Colonic mucosa (tissue), 4 donors: Measurements from ENCODE around the gene RAPGEF1. TPM values are rescaled to one million over a fixed set of nuclear protein-coding genes. Genes with fewer than 3 reads are reported as not detected.

Experiments used
- DNase-seq: peaks from one replicate; pipeline ENCODE4 v3.0.0-alpha.2; 2020
- H3K27ac ChIP-seq: fragments of 200-600 bp; one replicate; pipeline ENCODE4 v1.8.0; 2021
- H3K27me3 ChIP-seq: fragments of 200-600 bp; one replicate; pipeline ENCODE4 v1.8.0; 2021
- H3K36me3 ChIP-seq: fragments of 200-600 bp; one replicate; pipeline ENCODE4 v1.8.0; 2021
- H3K4me1 ChIP-seq: fragments of 200-600 bp; one replicate; pipeline ENCODE4 v1.8.0; 2021; ENCODE audit warnings: mild to moderate bottlenecking
- H3K4me3 ChIP-seq: fragments of 200-600 bp; one replicate; pipeline ENCODE4 v1.8.0; 2021
- H3K9ac ChIP-seq, 2 donors: one replicate each; pipeline ENCODE4 v1.7.0; 2013; ENCODE audit warnings: control low read depth in 2 of 2, low read depth in 2 of 2, low read length in 2 of 2
- H3K9me3 ChIP-seq: fragments of 200-600 bp; one replicate; pipeline ENCODE4 v1.8.0; 2021
- intact Hi-C: fragments of 100-400 bp; cut with DNase I; formaldehyde crosslinking; loops from one replicate; pipeline ENCODE4 v1.14.1; 2022
- total RNA-seq, 2 donors: library from RNA; stranded (reverse); fragmentation: NEBNext Ultra II Directional in 1 of 2; extraction: Animal tissue kit (Norgen Biotek cat#: 25700) in 1 of 2; gene quantifications; one replicate each; pipeline ENCODE4 v1.2.1, GENCODE V29; 2021
- TF ChIP-seq, protein P1 (sequence below): fragments of 200-600 bp; IDR thresholded peaks from one replicate; pipeline ENCODE4 v1.8.0; 2022; ENCODE audit warnings: antibody characterized with exemption, mild to moderate bottlenecking
- donor health status: healthy.
- donor health status: DM: no; HTN: no; CAD: no.
- donor health status: DM: no; HTN: no; CAD: no.

RAPGEF1 gene
- total RNA-seq, 2 donors from 2014 or later: 47.2 to 58.6 TPM

DNA sequence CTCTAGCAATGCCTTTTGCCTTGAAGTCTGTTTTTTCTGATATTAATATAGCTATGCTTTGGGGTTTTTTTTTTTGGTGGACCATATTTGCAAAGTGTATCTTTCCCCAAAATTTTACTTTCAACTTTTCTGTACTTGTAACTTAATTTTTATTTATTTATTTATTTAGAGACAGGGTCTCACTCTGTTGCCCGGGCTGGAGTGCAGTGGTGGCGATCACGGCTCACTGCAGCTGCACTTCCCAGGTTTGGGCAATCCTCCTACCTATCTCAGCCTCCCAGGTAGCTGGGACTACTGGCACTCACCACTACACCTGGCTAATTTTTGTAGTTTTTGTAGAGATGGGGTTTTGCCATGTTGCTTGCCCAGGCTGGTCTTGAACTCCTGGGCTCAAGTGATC, 173.7 kb downstream of the RAPGEF1 start:
- H3K27me3 ChIP-seq: no peaks in the 10 kb centered on the region

DNA sequence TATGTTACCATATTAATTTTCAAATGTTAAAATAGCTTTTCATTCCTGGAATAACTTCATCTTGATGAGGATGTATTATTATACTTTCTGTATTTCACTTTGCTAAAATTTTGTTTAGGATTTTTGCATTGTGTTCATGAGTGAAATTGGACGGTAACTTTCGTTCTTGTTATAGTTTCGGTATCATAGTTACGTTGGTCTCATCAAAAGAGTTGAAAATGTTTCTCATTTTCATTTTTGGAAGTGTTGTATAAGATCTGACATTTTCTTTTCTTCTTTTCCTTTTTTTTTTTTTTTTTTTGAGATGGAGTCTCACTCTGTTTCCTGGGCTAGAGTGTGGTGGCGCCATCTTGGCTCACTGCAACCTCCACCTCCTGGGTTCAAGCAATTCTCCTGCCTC, 174.5 kb downstream of the RAPGEF1 start:
- Histone ChIP-seq H3K36me3 (no peaks in the 10 kb centered on the region), H3K9me3 (no peaks in the 10 kb centered on the region), H3K9ac (no peak overlapping the region), H3K4me3 (no peak overlapping the region), H3K4me1 (no peaks in the 10 kb centered on the region), H3K27ac (no peak overlapping the region), H3K27me3 (no peaks in the 10 kb centered on the region)
- TF ChIP-seq, protein P1, sequence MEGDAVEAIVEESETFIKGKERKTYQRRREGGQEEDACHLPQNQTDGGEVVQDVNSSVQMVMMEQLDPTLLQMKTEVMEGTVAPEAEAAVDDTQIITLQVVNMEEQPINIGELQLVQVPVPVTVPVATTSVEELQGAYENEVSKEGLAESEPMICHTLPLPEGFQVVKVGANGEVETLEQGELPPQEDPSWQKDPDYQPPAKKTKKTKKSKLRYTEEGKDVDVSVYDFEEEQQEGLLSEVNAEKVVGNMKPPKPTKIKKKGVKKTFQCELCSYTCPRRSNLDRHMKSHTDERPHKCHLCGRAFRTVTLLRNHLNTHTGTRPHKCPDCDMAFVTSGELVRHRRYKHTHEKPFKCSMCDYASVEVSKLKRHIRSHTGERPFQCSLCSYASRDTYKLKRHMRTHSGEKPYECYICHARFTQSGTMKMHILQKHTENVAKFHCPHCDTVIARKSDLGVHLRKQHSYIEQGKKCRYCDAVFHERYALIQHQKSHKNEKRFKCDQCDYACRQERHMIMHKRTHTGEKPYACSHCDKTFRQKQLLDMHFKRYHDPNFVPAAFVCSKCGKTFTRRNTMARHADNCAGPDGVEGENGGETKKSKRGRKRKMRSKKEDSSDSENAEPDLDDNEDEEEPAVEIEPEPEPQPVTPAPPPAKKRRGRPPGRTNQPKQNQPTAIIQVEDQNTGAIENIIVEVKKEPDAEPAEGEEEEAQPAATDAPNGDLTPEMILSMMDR: no peak
- intact Hi-C loops: no loop called here
- DNase-seq: no peak

More for the DNA sequence above, 173.7 kb downstream of the RAPGEF1 start:
- Histone ChIP-seq H3K9ac (no peak overlapping the region), H3K27ac (no peak overlapping the region), H3K9me3 (no peaks in the 10 kb centered on the region), H3K4me3 (no peak overlapping the region), H3K4me1 (no peaks in the 10 kb centered on the region), H3K36me3 (no peaks in the 10 kb centered on the region)
- intact Hi-C loops: no loop called here
- TF ChIP-seq, protein P1: no peak
- no peak for DNase-seq

DNA sequence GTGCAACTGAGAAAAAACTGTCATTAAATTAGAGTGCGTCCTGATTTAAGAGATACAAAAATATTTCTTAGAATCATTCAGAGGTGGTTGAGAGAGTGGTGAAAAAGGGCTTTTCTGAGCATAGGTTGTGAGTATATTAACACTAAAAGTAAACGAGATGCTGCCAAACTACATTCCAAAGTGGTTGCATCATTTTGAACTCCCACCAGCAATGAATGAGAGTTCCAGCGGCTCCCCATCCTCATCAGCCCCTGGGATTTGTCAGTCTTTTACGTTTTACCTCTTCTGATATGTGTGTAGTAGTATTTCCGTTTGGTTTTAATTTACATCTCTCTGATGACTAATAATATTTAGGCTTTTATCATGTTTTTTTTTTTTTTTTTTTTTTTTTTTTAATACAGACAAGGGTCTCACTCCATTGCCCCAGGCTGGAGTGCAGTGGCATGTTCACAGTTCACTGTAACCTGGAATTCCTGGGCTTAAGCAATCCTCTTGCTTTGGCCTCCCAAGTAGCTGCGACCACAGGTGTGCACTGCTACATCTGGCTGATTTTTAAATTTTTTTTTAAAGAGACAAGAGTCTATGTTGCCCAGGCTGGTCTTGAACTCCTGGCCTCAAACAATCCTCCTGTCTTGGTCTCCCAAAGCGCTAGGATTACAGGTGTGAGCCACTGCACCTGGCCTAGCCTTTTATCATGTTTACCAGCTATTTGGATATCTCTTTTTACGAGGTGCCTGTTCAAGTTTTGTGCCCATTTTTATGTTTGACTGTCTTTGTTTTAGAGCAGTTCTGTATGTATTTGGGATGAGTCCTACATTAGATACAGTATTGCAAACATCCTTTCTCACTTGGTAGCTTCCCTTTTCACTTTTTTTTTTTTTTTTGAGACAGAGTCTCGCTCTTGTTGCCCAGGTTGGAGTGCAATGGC, 177.6 kb downstream of the RAPGEF1 start:
- H3K27ac ChIP-seq: no peak overlapping the region
- H3K4me1 ChIP-seq: no peaks in the 10 kb centered on the region
- no peak for DNase-seq
- H3K36me3 ChIP-seq: no peaks in the 10 kb centered on the region
- H3K4me3 ChIP-seq: no peak overlapping the region
- no peaks in the 10 kb centered on the region for H3K27me3 ChIP-seq
- TF ChIP-seq, protein P1: no peak
- no peaks in the 10 kb centered on the region for H3K9me3 ChIP-seq
- intact Hi-C loops: no loop called here
- H3K9ac ChIP-seq: no peak overlapping the region

- no peak for DNase-seq
- peaks cover 4% of the 10 kb centered on the region for H3K27me3 ChIP-seq
- TF ChIP-seq, protein P1: no peak
Measured at GRCh38 chr9:131559421-131560000, 180.4 kb downstream of the RAPGEF1 start.

GRCh38 chr9:131557855-131558548, 181.9 kb downstream of the RAPGEF1 start:
- no peaks in the 10 kb centered on the region for H3K4me1 ChIP-seq
- TF ChIP-seq, protein P1: no peak
- DNase-seq: no peak
- no peak overlapping the region for H3K9ac ChIP-seq
- H3K27me3 ChIP-seq: peaks cover 4% of the 10 kb centered on the region
- no peaks in the 10 kb centered on the region for H3K36me3 ChIP-seq
- no peaks in the 10 kb centered on the region for H3K9me3 ChIP-seq
- no peak overlapping the region for H3K27ac ChIP-seq
- no peak overlapping the region for H3K4me3 ChIP-seq
- intact Hi-C loops: no loop called here

More at GRCh38 chr9:131559421-131560000, 180.4 kb downstream of the RAPGEF1 start:
- Histone ChIP-seq H3K27ac (no peak overlapping the region), H3K4me3 (no peak overlapping the region), H3K36me3 (no peaks in the 10 kb centered on the region), H3K9me3 (no peaks in the 10 kb centered on the region), H3K9ac (no peak overlapping the region), H3K4me1 (no peaks in the 10 kb centered on the region)
- intact Hi-C loops: no loop called here
